ENCODE data around the gene ONECUT3. TPM values are rescaled to one million over a fixed set of nuclear protein-coding genes. Genes with fewer than 3 reads are reported as not detected.

The ONECUT3 gene
- total and polyA plus RNA-seq, 9 of the 15 experiments (the other 6 are each of a cell fraction or from before 2014, with no cell fraction given) = not detected

DNA sequence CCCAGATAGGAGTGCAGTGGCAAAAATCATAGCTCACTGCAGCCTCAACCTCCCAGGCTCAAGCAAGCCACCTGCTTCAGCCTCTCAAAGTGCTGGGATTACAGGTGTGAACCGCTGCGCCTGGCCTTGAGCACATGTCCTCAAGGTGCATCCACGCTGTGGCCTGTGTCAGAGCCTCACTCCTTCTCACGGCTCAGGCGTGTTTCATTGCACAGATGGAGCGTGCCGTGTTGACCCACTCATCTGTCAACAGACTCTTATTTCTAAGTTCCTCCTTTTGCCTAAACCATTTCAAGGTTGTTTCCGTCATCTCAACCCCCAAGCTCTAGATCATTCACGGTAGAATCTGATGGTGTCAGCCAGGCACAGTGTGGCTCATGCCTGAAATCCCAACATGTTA lies 30.6 kb downstream of the ONECUT3 start (continued):
- TF ChIP-seq TEAD2 (tag; IDR thresholded peaks at IDR 0.05) = no peak
- TF ChIP-seq, protein P1, sequence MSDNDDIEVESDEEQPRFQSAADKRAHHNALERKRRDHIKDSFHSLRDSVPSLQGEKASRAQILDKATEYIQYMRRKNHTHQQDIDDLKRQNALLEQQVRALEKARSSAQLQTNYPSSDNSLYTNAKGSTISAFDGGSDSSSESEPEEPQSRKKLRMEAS (CRISPR knock-in tag; IDR thresholded peaks at IDR 0.05) = peak; percentile 70
- TF ChIP-seq L3MBTL2 (IDR thresholded peaks at IDR 0.05) = peak; percentile 55; the same call in 1 of the 2 replicates
- TF ChIP-seq TSC22D4 (tag; IDR thresholded peaks at IDR 0.05) = no peak
- peak; percentile 72 for TF ChIP-seq MEIS2 (IDR thresholded peaks at IDR 0.05; ENCODE audit: partially characterized antibody)
- no peak for TF ChIP-seq CBX3 (IDR thresholded peaks at IDR 0.05; ENCODE audit: borderline replicate concordance in 1 of 2, low read length in 2 of 2)
- TF ChIP-seq MYNN (IDR thresholded peaks at IDR 0.05) = peak; percentile 71; the same call in 1 of the 2 replicates
- TF ChIP-seq MYNN (CRISPR knock-in tag; IDR thresholded peaks at IDR 0.05) = no peak
- no peak for TF ChIP-seq ZKSCAN8 (CRISPR knock-in tag; IDR thresholded peaks at IDR 0.05)
- peak in 1 of 2 experiments; percentile 65; a peak in 1 of 4 replicates for TF ChIP-seq FOXA3 (CRISPR knock-in tag; conservative IDR thresholded peaks at IDR 0.05 in 1 of 2, IDR thresholded peaks at IDR 0.05 in 1 of 2)
- peak; percentile 58; the same call in 1 of the 2 replicates for TF ChIP-seq BHLHE40 (IDR thresholded peaks at IDR 0.05; ENCODE audit: low read length)
- no peak for TF ChIP-seq MAFG (tag; conservative IDR thresholded peaks at IDR 0.05)
- TF ChIP-seq, protein P2, sequence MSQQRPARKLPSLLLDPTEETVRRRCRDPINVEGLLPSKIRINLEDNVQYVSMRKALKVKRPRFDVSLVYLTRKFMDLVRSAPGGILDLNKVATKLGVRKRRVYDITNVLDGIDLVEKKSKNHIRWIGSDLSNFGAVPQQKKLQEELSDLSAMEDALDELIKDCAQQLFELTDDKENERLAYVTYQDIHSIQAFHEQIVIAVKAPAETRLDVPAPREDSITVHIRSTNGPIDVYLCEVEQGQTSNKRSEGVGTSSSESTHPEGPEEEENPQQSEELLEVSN (IDR thresholded peaks at IDR 0.05; ENCODE audit: borderline replicate concordance in 1 of 2, extremely low read depth in 1 of 2, insufficient read depth in 1 of 2, insufficient read length in 1 of 2, low read depth in 1 of 2, low read length in 1 of 2, poor library complexity in 1 of 2, severe bottlenecking in 1 of 2) = peak in 1 of 2 experiments; percentile 20
- no peak for TF ChIP-seq SRSF7 (optimal IDR thresholded peaks at IDR 0.05; ENCODE audit: low read depth, low read length)
